T-helper 1 cell treated with Interleukin-12 subunit alpha and Interleukin-12 subunit beta and Interleukin-4 antibody, amounts not matched to agents 30 ng/mL and 1 ng/mL, for 36 hours (primary cell): Measurements from ENCODE around the gene CD28. TPM values are rescaled to one million over a fixed set of nuclear protein-coding genes. Genes with fewer than 3 reads are reported as not detected.
"Not testable (repeated sequence)": the region's sequence is repeated elsewhere in the genome, so short reads cannot be mapped to it uniquely, and the experiment has no call there.

Source experiments
- intact Hi-C: fragments of 100-400 bp; cut with micrococcal nuclease; formaldehyde crosslinking; loops from one replicate; pipeline ENCODE4 v1.15.1; 2024
- total RNA-seq: library from RNA; stranded (reverse); gene quantifications from 2 replicates; pipeline ENCODE4 v1.2.3, GENCODE V29; 2022

The CD28 gene
- total RNA-seq, 1 donor from 2014 or later, result 128 TPM

DNA sequence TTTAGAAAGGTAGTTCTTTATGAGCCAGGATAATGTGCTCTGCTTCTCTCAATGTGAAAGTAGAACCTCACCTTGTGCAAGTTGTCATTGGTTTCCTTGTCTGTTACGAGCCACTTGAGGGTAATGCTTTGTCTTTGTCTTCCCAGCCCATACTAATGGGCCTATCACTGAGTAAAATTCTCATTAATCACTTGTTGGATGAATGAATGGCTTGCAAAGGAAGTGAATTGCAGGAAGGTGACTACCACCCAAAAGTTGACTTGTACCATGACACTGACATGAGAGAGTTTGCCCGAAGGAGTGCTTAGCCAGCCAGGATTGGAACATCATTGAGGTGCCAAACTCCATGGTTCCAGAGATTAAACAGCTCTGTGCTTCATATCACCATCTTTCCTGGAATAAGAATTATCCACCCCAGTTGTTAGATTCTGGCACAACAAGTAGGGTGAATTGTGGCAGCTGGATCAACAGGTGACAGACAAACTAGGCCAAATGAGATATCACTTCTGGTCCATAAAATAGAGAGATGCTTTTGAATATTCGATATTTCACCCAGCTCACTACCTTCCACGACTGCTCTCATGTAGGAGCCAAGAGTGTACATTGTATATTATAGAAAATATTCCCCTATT, 20.5 kb upstream of the CD28 start:
- intact Hi-C loops, result no loop called here

- intact Hi-C loops, result no loop called here
Observed at GRCh38 chr2:203687165-203687564, 19.3 kb upstream of the CD28 start.

- intact Hi-C loops, result no loop called here
Observed at GRCh38 chr2:203688798-203689197, 17.6 kb upstream of the CD28 start.

DNA sequence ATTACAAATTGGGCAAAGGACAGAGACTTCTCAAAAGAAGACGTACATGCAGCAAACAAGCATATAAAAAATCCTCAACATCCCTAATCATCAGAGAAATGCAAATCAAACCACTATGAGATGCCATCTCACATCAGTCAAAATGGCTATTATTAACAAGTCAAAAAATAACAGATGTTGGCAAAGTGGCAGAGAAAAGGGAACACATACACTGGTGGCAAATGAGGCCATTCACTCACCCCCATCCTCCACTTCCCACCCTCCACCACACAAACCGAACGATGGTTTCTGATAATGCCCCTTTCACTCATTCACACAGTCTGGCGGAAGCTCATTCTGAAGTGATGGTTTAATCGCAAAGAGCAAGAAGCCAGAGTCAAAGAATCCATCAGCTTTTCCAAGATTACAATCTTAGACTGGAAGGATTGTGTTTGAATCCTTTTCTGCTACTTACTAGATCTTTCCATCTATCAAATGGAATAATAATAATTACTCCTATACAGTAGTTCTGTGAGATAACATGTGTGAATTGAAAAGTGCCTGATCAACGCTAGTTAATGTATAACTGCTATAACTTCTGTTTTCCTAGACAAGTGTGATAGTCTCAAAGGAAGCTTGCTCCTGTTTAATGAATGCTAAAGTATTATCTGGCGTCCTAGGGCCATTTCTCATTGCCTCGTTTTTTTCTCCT, 16.9 kb upstream of the CD28 start:
- intact Hi-C loops, result no loop called here

- intact Hi-C loops, result no loop called here
Observed at GRCh38 chr2:203690117-203690431, 16.4 kb upstream of the CD28 start.

- intact Hi-C loops, result no loop called here
Observed at GRCh38 chr2:203690441-203691047, 15.9 kb upstream of the CD28 start.

- intact Hi-C loops, result no loop called here
Observed at GRCh38 chr2:203691149-203691548, 15.3 kb upstream of the CD28 start.

DNA sequence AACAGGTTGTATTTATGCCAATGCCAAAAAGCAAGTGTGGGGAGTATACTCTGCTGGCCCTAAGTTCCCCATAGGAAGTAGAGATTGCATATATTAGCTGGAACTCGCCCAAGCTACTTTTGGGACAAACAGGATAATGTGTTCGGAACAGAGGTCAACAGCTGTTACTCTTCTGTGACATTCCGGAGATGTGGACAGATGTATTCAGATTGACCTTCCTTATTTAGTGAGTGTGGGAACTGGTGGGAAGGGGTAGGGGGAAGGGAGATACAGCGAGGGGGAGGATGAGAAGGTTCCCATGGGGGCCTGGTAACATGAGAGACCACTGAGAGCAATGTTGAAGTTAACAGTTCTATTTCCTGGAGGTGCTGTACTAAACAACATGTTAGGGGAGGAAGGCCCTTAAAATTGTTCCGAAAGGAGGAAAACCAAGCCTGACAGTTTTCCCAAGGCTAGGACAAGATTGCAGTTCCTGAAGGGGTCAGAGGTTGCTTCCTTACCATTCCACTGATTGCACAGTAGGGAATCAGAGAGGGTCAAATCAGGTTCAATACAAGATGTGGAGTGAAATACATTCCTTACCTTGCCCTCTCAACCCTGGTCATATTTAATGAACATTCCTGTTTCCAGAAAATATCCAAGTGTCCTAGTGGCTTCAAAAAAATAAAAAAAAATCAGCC, 14.3 kb upstream of the CD28 start:
- intact Hi-C loops, result no loop called here

- intact Hi-C loops, result no loop called here
Observed at GRCh38 chr2:203693242-203693879, 13.1 kb upstream of the CD28 start.

DNA sequence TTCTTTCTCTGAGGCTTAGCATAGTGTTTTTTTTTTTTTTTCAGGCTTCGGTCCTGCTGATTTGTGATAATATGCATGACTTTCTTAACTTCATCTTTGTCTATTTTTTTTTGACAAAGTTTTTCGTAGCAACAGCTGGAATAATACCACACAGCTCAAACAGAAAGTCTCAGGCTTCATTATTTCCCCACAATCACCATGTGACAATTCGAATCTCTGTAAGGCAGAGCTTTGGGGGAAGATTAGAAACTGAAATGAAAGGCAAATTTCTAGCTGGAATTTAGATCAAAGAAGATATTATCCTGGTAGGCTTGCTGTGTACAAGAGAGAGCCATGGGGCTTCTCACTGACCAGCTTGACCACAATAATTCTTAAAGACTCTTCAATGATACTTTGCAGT, 12.2 kb upstream of the CD28 start:
- intact Hi-C loops, result loop anchor here (2.0 kb wide), 1 partner anchor 13 kb away; no protein-coding TSS in a partner anchor

- intact Hi-C loops, result no loop called here
Observed at GRCh38 chr2:203697190-203697589, 9.2 kb upstream of the CD28 start.

DNA sequence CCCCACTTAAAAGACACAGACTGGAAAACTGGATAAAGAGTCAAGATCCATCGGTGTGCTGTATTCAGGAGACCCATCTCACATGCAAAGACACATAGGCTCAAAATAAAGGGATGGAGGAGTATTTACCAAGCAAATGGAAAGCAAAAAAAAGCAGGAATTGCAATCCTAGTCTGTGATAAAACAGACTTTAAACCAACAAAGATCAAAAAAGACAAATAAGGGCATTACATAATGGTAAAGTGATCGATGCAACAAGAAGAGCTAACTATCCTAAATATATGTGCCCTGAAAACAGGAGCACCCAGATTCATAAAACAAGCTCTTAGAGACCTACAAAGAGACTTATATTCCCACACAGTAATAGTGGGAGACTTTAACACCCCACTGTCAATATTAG, 8.7 kb upstream of the CD28 start:
- intact Hi-C loops, result not testable (repeated sequence)

DNA sequence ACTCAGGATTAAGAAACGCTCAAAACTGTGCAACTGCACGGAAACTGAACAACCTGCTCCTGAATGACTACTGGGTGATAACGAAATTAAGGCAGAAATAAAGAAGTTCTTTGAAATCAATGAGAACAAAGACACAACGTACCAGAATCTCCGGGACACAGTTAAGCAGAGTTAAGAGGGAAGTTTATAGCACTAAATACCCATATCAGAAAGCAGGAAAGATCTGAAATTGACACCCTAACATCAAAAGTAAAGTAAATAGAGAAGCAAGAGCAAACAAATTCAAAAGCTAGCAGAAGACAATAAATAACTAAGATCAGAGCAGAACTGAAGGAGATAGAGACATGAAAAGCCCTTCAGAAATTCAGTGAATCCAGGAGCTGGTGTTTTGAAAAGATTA, 8.0 kb upstream of the CD28 start:
- intact Hi-C loops, result not testable (repeated sequence)

DNA sequence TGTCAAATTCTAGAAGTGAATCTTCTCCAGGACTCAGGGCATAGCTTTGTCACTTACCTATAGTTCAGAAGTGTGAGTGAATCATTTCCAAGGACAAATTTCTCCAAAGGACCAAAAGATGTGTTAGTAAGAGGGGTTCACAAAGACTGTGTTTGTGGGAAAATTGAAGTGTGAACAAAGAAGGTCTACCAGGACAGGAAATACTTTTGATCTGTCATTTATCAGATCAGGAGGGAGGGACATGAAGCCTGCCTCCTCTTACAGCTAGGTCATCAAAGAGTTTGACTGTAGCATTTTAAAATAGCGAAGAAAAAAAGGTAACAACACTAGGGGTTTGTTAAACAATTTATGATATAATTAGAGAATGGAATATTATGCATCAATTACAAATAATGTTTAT, 2.0 kb upstream of the CD28 start:
- intact Hi-C loops, result no loop called here

DNA sequence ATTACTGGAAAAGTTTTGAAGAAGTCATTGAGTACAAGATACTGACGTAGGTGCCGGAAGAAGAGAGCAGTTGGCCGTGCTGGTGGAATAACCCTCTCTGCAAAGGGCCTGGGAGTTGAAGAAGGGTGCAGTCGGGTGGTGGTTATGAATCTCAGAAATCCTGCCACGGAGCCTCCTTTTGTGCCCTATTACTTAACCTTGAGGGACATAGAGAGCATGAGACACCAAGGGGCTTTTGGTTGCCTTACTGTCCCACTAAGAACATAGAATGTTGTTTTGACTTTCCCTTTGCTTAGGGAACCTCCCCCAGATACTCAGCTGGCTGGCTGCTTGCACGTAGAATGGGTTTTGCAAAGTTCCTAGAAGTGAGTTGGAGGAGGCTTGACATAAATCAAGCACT, 1.3 kb upstream of the CD28 start:
- intact Hi-C loops, result loop anchor here (1.0 to 5.0 kb wide), 9 partner anchors 77 to 1438 kb away; partner anchors contain the start of genes BMPR2, CARF, CTLA4 and NOP58

DNA sequence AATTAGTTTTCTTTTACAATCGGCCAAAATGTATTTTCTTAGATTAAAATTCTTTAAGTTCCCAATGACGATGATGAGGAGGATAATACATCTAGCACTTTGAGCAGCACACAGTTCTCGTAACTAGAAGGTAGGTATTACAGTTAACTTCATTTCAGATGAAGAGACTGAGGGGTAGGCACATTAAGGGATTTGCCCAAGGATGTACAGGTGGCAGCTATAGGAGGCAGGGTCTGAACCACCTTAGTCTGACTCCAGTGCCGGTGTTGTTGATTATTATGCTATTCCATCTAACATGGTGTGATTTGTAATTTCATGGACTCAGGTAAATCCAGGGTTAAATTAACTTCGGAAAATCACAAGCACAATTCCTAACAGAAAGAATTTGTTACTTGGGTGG, 1.1 kb downstream of the CD28 start:
- intact Hi-C loops, result loop anchor here (2.0 to 5.0 kb wide), 7 partner anchors 201 to 1440 kb away; partner anchors contain the start of genes BMPR2, CARF, CYP20A1 and NBEAL1

DNA sequence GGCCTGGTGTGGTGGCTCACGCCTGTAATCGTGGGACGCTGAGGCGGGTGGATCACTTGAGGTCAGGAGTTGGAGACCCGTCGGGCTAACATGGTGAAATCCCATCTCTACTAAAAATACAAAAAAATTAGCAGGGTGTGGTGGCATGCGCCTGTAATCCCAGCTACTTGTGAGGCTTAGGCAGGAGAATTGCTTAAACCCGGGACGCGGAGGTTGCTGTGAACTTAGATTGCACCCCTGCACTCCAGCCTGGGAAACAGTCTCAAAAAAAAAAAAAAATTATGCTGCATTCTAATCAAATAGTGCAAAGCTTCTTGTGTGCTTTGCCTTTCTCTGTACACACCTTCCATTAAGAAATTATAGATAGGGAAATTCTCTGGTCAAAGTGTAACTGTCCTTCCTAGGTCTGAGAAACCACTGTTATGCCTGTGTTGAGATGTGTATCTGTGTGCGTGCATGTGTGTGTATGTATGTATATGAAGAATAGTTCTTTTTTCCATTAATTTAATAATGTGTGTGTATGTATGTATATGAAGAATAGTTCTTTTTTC, 2.5 kb downstream of the CD28 start:
- intact Hi-C loops, result loop anchor here (1.0 to 5.0 kb wide), 5 partner anchors 9 to 1442 kb away; partner anchors contain the start of genes BMPR2, CARF, NOP58 and WDR12

DNA sequence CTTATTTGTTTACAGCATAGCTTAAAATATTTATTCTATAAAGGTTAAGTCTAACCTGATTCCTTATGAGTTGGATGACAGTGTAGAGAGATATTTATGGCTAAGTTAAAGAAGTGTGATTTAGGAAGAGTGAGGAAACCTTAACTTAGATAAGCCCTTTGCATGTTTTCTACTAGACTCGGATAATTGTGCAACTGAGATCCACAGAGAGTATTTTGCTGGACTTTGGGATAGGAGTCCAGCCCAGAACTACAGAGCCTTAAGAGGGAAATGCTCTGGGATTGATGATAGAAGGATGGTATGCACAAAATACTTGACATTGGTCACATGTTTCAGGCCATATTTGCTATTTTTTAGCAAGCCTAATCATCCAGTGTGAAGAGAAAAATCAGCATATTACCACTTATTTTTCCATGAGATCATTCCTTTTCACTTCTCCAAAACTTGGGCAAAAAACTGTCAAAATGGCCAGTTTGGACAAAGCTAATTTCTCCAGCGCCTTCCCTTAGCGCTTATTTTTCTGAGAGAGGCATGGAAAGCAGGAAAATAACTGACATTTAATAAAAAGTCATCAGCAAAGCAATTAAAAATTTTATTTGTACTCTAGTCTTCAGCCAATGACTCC, 3.1 kb downstream of the CD28 start:
- intact Hi-C loops, result loop anchor here (1.0 to 5.0 kb wide), 6 partner anchors 9 to 1442 kb away; partner anchors contain the start of genes BMPR2, CARF, NOP58 and WDR12

DNA sequence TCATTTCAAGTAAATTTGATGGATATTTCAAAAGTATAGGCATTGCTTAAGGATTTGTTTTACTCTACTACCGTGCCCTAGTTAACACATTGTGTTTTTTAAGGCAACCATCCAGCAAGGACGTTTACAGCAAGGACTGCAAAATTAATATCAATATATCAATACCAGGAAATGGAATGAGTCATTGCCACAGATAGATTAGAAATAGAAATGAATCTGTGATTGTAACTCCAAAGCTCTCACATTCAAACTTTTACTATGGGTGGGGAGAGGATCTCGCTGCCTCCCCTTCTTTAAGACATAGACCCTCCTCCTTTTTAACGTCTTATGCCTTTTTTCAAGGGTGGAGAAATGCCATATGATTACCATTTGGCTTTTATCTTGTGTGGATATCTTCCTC, 3.8 kb downstream of the CD28 start:
- intact Hi-C loops, result loop anchor here (1.0 kb wide), 1 partner anchor 694 kb away; no protein-coding TSS in a partner anchor

DNA sequence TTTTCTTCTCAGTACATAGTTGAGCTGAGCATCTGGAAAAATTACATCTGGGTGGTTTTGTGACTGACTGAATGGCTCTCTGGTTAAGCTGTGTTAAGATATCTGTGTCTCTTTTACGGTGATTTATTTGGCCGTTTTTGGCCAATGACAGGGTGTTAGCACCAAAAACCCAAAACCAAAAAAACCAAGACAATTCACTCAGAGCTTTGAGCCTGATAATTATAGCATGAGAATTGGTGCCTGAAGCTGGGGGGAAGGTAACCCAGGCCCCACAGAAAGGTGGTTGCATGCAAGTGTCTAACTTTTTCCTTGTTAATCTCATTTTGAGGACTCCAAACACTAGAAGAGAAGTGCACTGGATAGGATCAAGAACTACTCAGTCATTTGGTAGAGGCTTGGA, 4.5 kb downstream of the CD28 start:
- intact Hi-C loops, result loop anchor here (1.0 kb wide), 3 partner anchors 19 to 695 kb away; no protein-coding TSS in a partner anchor
